ENCODE measurements around the gene MINDY4. TPM values are rescaled to one million over a fixed set of nuclear protein-coding genes. Genes with fewer than 3 reads are reported as not detected.

Gene MINDY4
- total and polyA plus RNA-seq, 10 of the 15 experiments (the other 5 are each of a cell fraction or from before 2014, with no cell fraction given): 0.10 to 0.90 (median 0.40) TPM

DNA sequence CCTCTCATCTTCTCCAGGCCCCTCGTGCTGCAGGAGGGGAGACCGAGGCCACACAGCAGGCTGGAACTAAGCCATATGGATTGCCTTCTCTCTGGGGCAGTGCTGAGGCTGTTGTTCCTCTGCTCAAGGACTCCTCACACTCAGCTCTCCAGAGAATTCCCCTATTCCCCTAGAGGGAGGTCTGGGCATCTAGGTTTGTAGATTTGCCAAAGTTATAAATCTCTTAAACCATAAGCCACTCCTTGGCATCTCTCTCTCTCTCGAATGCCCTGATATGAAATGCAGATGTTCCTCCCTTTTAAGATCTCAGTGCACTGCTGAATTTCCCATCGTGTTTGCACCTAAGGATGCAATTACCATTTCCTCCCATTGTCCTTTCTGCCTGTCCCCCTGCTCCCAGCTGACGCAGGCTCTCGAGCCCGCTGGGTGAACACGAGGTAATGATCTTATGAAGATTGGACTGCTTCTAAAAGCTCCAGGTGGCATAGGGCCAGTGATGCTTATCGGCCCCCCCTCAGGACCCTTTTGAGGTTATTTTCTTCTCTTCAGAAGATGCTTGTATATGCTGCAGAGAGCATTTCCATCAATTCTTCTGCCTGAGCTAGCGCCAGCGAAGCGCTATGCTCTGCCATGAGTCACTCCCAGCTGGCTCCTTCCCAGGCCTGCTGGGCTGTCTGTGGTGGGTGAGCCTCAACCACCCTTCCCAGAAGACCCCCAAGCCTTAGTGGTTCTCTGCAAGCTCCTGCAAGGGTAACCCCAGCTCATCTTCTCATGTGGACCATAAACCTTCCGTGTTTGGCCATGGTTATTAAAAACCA is 98.8 kb downstream of the MINDY4 start:
- Histone ChIP-seq H3K9ac (ENCODE audit: control insufficient read depth, insufficient read depth, low read length) (no peak overlapping the region), H2AFZ (ENCODE audit: control insufficient read depth, low read depth, low read length) (no peak overlapping the region), H3K27ac (ENCODE audit: control insufficient read depth, insufficient read depth) (no peak overlapping the region), H3K4me2 (ENCODE audit: control insufficient read depth, insufficient read depth) (no peak overlapping the region), H3K4me3 (no peak overlapping the region), H3K9me3 (replicated peaks; ENCODE audit: control insufficient read depth, insufficient read depth, low read length) (no peaks in the 10 kb centered on the region), H3K79me2 (ENCODE audit: control insufficient read depth, insufficient read depth, low read length) (no peaks in the 10 kb centered on the region), H3K36me3 (ENCODE audit: control insufficient read depth in 2 of 2, insufficient read depth in 2 of 2, low read length in 1 of 2) (no peaks in the 10 kb centered on the region), H3K4me1 (ENCODE audit: control insufficient read depth, insufficient read depth, low read length) (no peaks in the 10 kb centered on the region), H3K27me3 (replicated peaks in 1 of 2; ENCODE audit: control insufficient read depth in 2 of 2, insufficient read depth in 2 of 2, low read length in 1 of 2) (no peaks in the 10 kb centered on the region), H4K20me1 (ENCODE audit: control insufficient read depth, insufficient read depth) (no peaks in the 10 kb centered on the region)
- DNase-seq (ENCODE audit: low read depth, low spot score) (no peak), FAIRE-seq (no peak), ATAC-seq (no peak)
- ChIA-PET POLR2A (no interaction called here), CTCF (no interaction called here), SMC1A (ENCODE audit: uncharacterized antibody, unreplicated experiment) (no interaction called here), RAD21 (ENCODE audit: unreplicated experiment) (no interaction called here)
- 59% methylated on average over 13 of the region's 13 CpGs for WGBS (ENCODE audit: insufficient coverage, insufficient replicate concordance, low lambda C conversion rate, missing lambda C conversion rate)
- intact Hi-C loops (cut with micrococcal nuclease; ENCODE audit: unreplicated experiment): no loop called here
- no TSS peak for BruUV-seq (replicated peaks)
- in situ Hi-C loops (cut with MboI): no loop called here
- TF ChIP-seq SIX5 (IDR thresholded peaks at IDR 0.05; ENCODE audit: low read depth, low read length, severe bottlenecking) (no peak), SREBF2 (IDR thresholded peaks at IDR 0.05; ENCODE audit: low read length) (no peak), TARDBP (IDR thresholded peaks at IDR 0.05; ENCODE audit: borderline replicate concordance) (no peak), TBL1XR1 (IDR thresholded peaks at IDR 0.05; ENCODE audit: low read depth, low read length) (no peak), BHLHE40 (IDR thresholded peaks at IDR 0.05; ENCODE audit: borderline replicate concordance in 1 of 2, low read depth in 2 of 2, low read length in 1 of 2) (no peak), ESRRA (IDR thresholded peaks at IDR 0.05; ENCODE audit: low read length) (no peak), HCFC1 (IDR thresholded peaks at IDR 0.05; ENCODE audit: low read length) (no peak), ZNF274 (IDR thresholded peaks at IDR 0.05; ENCODE audit: insufficient read depth, insufficient read length) (no peak), GATAD2B (conservative IDR thresholded peaks at IDR 0.05; ENCODE audit: low read depth) (no peak), ZBED1 (IDR thresholded peaks at IDR 0.05; ENCODE audit: borderline replicate concordance) (no peak), NBN (IDR thresholded peaks at IDR 0.05) (no peak)
- TF ChIP-seq, protein P1, sequence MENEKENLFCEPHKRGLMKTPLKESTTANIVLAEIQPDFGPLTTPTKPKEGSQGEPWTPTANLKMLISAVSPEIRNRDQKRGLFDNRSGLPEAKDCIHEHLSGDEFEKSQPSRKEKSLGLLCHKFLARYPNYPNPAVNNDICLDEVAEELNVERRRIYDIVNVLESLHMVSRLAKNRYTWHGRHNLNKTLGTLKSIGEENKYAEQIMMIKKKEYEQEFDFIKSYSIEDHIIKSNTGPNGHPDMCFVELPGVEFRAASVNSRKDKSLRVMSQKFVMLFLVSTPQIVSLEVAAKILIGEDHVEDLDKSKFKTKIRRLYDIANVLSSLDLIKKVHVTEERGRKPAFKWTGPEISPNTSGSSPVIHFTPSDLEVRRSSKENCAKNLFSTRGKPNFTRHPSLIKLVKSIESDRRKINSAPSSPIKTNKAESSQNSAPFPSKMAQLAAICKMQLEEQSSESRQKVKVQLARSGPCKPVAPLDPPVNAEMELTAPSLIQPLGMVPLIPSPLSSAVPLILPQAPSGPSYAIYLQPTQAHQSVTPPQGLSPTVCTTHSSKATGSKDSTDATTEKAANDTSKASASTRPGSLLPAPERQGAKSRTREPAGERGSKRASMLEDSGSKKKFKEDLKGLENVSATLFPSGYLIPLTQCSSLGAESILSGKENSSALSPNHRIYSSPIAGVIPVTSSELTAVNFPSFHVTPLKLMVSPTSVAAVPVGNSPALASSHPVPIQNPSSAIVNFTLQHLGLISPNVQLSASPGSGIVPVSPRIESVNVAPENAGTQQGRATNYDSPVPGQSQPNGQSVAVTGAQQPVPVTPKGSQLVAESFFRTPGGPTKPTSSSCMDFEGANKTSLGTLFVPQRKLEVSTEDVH (IDR thresholded peaks at IDR 0.05; ENCODE audit: low read depth, partially characterized antibody): no peak
- TF ChIP-seq, protein P2, sequence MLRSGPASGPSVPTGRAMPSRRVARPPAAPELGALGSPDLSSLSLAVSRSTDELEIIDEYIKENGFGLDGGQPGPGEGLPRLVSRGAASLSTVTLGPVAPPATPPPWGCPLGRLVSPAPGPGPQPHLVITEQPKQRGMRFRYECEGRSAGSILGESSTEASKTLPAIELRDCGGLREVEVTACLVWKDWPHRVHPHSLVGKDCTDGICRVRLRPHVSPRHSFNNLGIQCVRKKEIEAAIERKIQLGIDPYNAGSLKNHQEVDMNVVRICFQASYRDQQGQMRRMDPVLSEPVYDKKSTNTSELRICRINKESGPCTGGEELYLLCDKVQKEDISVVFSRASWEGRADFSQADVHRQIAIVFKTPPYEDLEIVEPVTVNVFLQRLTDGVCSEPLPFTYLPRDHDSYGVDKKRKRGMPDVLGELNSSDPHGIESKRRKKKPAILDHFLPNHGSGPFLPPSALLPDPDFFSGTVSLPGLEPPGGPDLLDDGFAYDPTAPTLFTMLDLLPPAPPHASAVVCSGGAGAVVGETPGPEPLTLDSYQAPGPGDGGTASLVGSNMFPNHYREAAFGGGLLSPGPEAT (IDR thresholded peaks at IDR 0.05; ENCODE audit: low read depth): no peak
- TF ChIP-seq, protein P3, sequence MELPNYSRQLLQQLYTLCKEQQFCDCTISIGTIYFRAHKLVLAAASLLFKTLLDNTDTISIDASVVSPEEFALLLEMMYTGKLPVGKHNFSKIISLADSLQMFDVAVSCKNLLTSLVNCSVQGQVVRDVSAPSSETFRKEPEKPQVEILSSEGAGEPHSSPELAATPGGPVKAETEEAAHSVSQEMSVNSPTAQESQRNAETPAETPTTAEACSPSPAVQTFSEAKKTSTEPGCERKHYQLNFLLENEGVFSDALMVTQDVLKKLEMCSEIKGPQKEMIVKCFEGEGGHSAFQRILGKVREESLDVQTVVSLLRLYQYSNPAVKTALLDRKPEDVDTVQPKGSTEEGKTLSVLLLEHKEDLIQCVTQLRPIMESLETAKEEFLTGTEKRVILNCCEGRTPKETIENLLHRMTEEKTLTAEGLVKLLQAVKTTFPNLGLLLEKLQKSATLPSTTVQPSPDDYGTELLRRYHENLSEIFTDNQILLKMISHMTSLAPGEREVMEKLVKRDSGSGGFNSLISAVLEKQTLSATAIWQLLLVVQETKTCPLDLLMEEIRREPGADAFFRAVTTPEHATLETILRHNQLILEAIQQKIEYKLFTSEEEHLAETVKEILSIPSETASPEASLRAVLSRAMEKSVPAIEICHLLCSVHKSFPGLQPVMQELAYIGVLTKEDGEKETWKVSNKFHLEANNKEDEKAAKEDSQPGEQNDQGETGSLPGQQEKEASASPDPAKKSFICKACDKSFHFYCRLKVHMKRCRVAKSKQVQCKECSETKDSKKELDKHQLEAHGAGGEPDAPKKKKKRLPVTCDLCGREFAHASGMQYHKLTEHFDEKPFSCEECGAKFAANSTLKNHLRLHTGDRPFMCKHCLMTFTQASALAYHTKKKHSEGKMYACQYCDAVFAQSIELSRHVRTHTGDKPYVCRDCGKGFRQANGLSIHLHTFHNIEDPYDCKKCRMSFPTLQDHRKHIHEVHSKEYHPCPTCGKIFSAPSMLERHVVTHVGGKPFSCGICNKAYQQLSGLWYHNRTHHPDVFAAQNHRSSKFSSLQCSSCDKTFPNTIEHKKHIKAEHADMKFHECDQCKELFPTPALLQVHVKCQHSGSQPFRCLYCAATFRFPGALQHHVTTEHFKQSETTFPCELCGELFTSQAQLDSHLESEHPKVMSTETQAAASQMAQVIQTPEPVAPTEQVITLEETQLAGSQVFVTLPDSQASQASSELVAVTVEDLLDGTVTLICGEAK (IDR thresholded peaks at IDR 0.05; ENCODE audit: borderline replicate concordance): no peak
- TF ChIP-seq, protein P4, sequence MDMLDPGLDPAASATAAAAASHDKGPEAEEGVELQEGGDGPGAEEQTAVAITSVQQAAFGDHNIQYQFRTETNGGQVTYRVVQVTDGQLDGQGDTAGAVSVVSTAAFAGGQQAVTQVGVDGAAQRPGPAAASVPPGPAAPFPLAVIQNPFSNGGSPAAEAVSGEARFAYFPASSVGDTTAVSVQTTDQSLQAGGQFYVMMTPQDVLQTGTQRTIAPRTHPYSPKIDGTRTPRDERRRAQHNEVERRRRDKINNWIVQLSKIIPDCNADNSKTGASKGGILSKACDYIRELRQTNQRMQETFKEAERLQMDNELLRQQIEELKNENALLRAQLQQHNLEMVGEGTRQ (IDR thresholded peaks at IDR 0.05; ENCODE audit: borderline replicate concordance, low read depth, low read length): no peak
